Right lobe of liver (tissue), 6 donors: ENCODE measurements around the gene EMC7. TPM values are rescaled to one million over a fixed set of nuclear protein-coding genes. Genes with fewer than 3 reads are reported as not detected.
"Not testable (repeated sequence)": the region's sequence is repeated elsewhere in the genome, so short reads cannot be mapped to it uniquely, and the experiment has no call there.

Source experiments
- ATAC-seq, 4 donors: fragments of 200-7000 bp; cut with Tn5 transposase; one replicate each; pipeline ENCODE4 v1.9.1; 2020; ENCODE audit warnings: mild to moderate bottlenecking in 4 of 4, moderate library complexity in 4 of 4
- DNase-seq, 3 donors: peaks; one replicate each; pipeline ENCODE4 v3.0.0-alpha.2; 2020
- H3K27ac ChIP-seq, 3 donors: fragments of 200-600 bp; one replicate each; pipeline ENCODE4 v1.8.0; 2022
- H3K27me3 ChIP-seq, 2 donors: fragments of 200-600 bp; one replicate each; pipeline ENCODE4 v1.8.0; 2022
- H3K36me3 ChIP-seq, 4 donors: fragments of 200-600 bp; sonication (generic) in 1 of 4; one replicate each; pipeline versions ENCODE4 v1.5.1 to v1.8.0; 2017 to 2022; ENCODE audit warnings: control low read depth in 1 of 4
- H3K4me1 ChIP-seq, 4 donors: fragments of 200-600 bp; sonication (generic) in 1 of 4; one replicate each; pipeline versions ENCODE4 v1.5.1 to v1.8.0; 2017 to 2022; ENCODE audit warnings: control low read depth in 1 of 4
- H3K4me3 ChIP-seq, 3 donors: fragments of 200-600 bp; one replicate each; pipeline ENCODE4 v1.8.0; 2022
- H3K9me3 ChIP-seq, 4 donors: fragments of 200-600 bp; sonication (generic) in 1 of 4; one replicate each; pipeline versions ENCODE4 v1.5.1 to v1.8.0; 2017 to 2022; ENCODE audit warnings: control low read depth in 1 of 4
- POLR2A ChIP-seq: fragments of 450-650 bp; IDR thresholded peaks from one replicate; pipeline ENCODE4 v1.6.1; 2017; ENCODE audit warnings: antibody characterized with exemption, mild to moderate bottlenecking
- WGBS: methylation state at CpG from one replicate; pipeline ENCODE4 v1.1.6; 2018; ENCODE audit warnings: low coverage, low lambda C conversion rate; ENCODE audit not compliant: insufficient coverage; ENCODE audit errors: missing lambda C conversion rate; 5-methylcytosine and 5-hydroxymethylcytosine counted together
- intact Hi-C, 2 donors: fragments of 100-400 bp; cut with DNase I; formaldehyde crosslinking; loops; one replicate each; pipeline versions ENCODE4 v1.11.2 to v1.14.1; 2022
- total RNA-seq, 6 experiments: library from RNA; depleted of rRNA in 2 of 6; stranded (reverse); fragments of >200 nt in 2 of 6; fragmentation: NEBNext Ultra II Directional in 3 of 6; extraction: Animal tissue kit (Norgen Biotek cat#: 25700) in 3 of 6; gene quantifications; one replicate each; pipeline versions ENCODE4 v1.1.0 to v1.2.4, GENCODE V29; 2016 to 2023
- TF ChIP-seq, protein P1 (sequence below), 4 donors: fragments of 200-600 bp in 3 of 4; fragments of 450-650 bp in 1 of 4; IDR thresholded peaks; one replicate each; pipeline versions ENCODE4 v1.5.1 to v1.8.0; 2016 to 2022; ENCODE audit warnings: antibody characterized with exemption in 4 of 4, mild to moderate bottlenecking in 2 of 4
- donor health status: DM: no; HTN: yes; CAD: no.
- donor health status: DM: no; HTN: no; CAD: no.
- donor health status: DM: no; HTN: no; CAD: no.
- donor health status: DM: no; HTN: yes; CAD: no.
- donor health status: DM: no; HTN: yes; CAD: no.

Gene EMC7
- total RNA-seq, 6 experiments from 2014 or later, result 30.4 to 49.4 (median 41.6) TPM

DNA sequence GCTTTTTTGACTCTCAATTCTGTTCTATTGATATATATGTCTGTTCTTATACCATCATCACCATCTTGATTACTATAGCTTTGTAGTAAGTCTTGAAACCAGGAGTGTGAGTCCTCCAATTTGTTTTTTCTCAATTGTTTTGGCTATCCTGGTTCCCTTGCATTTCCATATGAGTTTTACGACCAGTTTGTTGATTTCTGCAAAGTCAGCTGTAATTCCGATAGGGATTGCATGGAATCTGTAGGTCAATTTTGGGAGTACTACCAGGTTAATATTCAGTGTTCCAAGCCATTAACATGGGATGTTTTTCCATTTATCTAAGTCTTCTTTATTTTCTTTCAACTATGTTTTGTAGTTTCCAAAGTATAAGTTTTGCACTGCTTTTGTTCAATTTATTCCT, 27.2 kb upstream of the EMC7 start:
- no peaks in the 10 kb centered on the region for H3K9me3 ChIP-seq
- no peak for TF ChIP-seq POLR2A
- TF ChIP-seq, protein P1, sequence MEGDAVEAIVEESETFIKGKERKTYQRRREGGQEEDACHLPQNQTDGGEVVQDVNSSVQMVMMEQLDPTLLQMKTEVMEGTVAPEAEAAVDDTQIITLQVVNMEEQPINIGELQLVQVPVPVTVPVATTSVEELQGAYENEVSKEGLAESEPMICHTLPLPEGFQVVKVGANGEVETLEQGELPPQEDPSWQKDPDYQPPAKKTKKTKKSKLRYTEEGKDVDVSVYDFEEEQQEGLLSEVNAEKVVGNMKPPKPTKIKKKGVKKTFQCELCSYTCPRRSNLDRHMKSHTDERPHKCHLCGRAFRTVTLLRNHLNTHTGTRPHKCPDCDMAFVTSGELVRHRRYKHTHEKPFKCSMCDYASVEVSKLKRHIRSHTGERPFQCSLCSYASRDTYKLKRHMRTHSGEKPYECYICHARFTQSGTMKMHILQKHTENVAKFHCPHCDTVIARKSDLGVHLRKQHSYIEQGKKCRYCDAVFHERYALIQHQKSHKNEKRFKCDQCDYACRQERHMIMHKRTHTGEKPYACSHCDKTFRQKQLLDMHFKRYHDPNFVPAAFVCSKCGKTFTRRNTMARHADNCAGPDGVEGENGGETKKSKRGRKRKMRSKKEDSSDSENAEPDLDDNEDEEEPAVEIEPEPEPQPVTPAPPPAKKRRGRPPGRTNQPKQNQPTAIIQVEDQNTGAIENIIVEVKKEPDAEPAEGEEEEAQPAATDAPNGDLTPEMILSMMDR (IDR thresholded peaks at IDR 0.05), result no peak
- 50% methylated on average over 2 of the region's 2 CpGs for WGBS
- no peaks in the 10 kb centered on the region for H3K27me3 ChIP-seq
- H3K27ac ChIP-seq, result no peak overlapping the region
- no peaks in the 10 kb centered on the region for H3K4me1 ChIP-seq
- intact Hi-C loops, result no loop called here
- H3K36me3 ChIP-seq, result no peaks in the 10 kb centered on the region
- H3K4me3 ChIP-seq, result no peak overlapping the region
- no peak for ATAC-seq
- DNase-seq, result no peak

DNA sequence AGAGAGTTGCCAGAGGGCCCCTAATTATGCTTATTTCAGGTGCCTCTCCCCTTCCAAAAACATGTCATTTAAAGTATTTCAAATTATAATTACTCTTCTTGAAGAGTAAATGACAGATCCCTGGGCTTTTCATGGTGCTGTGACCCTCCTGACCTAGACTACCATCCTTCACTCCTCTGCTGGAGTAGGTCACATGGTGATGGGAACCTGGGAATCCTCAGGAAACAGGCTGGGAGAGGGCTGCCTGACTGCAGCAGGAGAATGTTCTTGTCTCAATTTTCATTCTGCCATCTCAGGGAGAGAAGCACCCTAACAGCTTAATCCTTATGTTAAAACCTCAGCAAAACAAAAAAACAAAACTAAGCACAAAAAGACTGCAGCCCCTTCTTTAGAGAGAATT, 24.9 kb upstream of the EMC7 start:
- intact Hi-C loops, result no loop called here
- no peak for TF ChIP-seq POLR2A
- TF ChIP-seq, protein P1 (IDR thresholded peaks at IDR 0.05), result no peak
- Histone ChIP-seq H3K4me1 (no peaks in the 10 kb centered on the region), H3K4me3 (no peak overlapping the region), H3K9me3 (no peaks in the 10 kb centered on the region), H3K27ac (no peak overlapping the region), H3K36me3 (no peaks in the 10 kb centered on the region), H3K27me3 (no peaks in the 10 kb centered on the region)
- no peak for DNase-seq
- no peak for ATAC-seq

DNA sequence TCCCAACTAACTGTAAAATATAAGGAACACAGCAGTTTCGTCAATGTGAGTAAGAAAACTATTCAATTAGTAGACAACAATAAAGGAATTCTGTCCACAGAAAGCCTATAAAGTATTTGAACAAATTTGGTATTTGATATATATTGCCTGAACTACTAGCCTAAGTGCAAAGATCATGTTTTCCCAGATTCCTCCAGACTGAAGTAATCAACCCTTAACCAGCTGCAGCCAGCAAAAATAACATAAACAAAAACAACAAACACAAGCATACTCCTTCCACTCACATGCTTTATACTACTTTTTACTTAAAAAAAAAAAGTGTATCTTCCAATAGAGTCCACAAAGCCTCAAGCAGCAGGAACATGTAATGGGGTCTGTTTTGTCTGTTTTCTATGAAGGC, 24.3 kb upstream of the EMC7 start:
- H3K4me3 ChIP-seq, result no peak overlapping the region
- H3K9me3 ChIP-seq, result no peaks in the 10 kb centered on the region
- H3K27ac ChIP-seq, result no peak overlapping the region
- WGBS, result 59% methylated on average over 1 of the region's 1 CpG
- TF ChIP-seq, protein P1 (IDR thresholded peaks at IDR 0.05), result no peak
- TF ChIP-seq POLR2A, result no peak
- DNase-seq (no peak), ATAC-seq (no peak)
- H3K27me3 ChIP-seq, result no peaks in the 10 kb centered on the region
- H3K36me3 ChIP-seq, result no peaks in the 10 kb centered on the region
- intact Hi-C loops, result no loop called here
- no peaks in the 10 kb centered on the region for H3K4me1 ChIP-seq

DNA sequence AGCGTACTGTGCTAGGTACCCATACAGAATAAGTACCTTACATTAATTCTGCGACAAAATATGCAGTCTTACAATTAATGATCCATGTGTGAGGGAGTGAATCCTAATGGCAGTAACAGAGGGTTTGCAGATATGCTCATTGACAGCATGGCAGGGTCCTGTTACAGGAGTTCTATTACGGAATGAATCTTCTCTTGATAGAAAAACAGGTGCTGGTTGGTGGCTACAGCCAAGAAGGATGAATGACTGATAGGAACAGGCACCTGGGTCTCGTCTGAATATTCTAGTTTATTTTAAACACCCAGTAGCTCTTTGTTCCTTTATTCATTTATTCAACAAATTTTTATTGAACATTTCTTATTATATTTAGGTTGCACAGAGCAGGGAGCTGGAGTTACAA, 23.0 kb upstream of the EMC7 start:
- no peaks in the 10 kb centered on the region for H3K4me1 ChIP-seq

DNA sequence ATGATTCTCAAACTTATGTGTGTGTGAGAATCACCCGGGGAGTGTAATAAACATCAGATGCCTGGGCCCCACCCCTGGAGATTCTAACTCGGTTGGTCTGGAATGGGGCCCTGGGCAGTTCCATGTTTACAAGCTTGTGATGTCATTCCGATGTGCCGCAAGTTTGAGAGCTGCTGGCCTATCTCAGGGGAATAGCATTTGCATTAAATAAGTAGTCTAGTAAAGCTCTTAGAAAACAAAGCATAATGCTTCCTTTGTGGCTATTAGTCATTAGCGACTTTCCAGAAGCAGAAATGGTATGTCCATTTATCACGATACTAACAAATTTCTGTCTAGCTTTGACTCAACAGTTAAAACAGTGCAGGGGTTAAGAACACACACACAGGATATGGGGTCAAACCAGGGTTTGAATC, 21.1 kb upstream of the EMC7 start:
- Histone ChIP-seq H3K36me3 (no peaks in the 10 kb centered on the region), H3K27me3 (no peaks in the 10 kb centered on the region), H3K9me3 (no peaks in the 10 kb centered on the region), H3K4me1 (no peaks in the 10 kb centered on the region), H3K4me3 (no peak overlapping the region), H3K27ac (no peak overlapping the region)
- TF ChIP-seq POLR2A, result no peak
- TF ChIP-seq, protein P1 (IDR thresholded peaks at IDR 0.05), result no peak
- ATAC-seq (no peak), DNase-seq (no peak)
- WGBS, result 62% methylated on average over 6 of the region's 6 CpGs
- intact Hi-C loops, result no loop called here

More for the DNA sequence above, 23.0 kb upstream of the EMC7 start:
- ATAC-seq (no peak), DNase-seq (no peak)
- Histone ChIP-seq H3K9me3 (no peaks in the 10 kb centered on the region), H3K36me3 (no peaks in the 10 kb centered on the region), H3K27ac (no peak overlapping the region), H3K27me3 (no peaks in the 10 kb centered on the region), H3K4me3 (no peak overlapping the region)
- intact Hi-C loops, result no loop called here
- WGBS, result 79% methylated on average over 4 of the region's 4 CpGs
- TF ChIP-seq POLR2A, result no peak
- TF ChIP-seq, protein P1 (IDR thresholded peaks at IDR 0.05), result no peak

DNA sequence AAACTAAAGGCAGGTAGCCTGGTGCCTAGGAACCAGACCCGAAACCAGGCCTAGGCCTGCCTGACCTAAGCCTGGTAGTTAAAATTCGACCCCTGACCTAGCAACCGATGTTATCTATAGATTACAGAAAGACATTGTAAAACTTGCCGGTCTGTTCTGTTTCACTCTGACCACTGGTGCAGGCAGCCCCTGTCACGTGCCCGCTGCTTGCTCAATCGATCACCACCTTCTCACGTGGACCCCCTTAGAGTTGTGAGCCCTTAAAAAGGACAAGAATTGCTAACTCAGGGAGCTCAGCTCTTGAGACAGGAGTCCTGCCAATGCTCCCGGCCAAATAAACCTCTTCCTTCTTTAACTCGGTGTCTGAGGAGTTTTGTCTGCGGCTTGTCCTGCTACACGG, 20.1 kb upstream of the EMC7 start:
- not testable (repeated sequence) for H3K4me3 ChIP-seq

DNA sequence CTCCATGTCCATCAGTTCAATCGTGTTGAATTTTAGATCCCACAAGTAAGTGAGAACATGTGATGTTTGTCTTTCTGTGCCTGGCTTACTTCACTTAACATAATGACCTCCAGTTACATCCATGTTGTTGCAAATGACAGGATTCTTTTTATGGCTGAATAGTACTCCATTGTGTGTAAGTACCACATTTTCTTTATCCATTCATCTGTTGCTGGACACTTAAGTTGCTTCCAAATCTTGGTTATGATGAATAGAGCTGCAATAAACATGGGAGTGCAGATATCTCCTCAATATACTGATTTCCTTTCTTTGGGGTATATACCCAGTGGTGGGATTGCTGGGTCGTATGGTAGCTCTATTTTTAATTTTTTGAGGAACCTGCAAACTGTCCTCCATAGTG, 18.8 kb upstream of the EMC7 start:
- ATAC-seq, intact Hi-C loops, H3K27ac ChIP-seq, DNase-seq, H3K36me3 ChIP-seq, H3K4me3 ChIP-seq, H3K4me1 ChIP-seq, H3K9me3 ChIP-seq, H3K27me3 ChIP-seq: not testable (repeated sequence)
- WGBS, result 49% methylated on average over 2 of the region's 2 CpGs

More for the DNA sequence above, 20.1 kb upstream of the EMC7 start:
- DNase-seq, H3K27ac ChIP-seq, intact Hi-C loops, H3K4me1 ChIP-seq, H3K9me3 ChIP-seq, H3K36me3 ChIP-seq, ATAC-seq, H3K27me3 ChIP-seq: not testable (repeated sequence)
- 69% methylated on average over 9 of the region's 12 CpGs for WGBS
